AG04450 (cell line): ENCODE data around the gene KANSL3. TPM values are rescaled to one million over a fixed set of nuclear protein-coding genes. Genes with fewer than 3 reads are reported as not detected.

Source experiments
- CTCF ChIA-PET: fragments of 300-600, 350-600 bp; formaldehyde crosslinking; extraction: SDS; loops from one replicate; lab custom pipeline; 2022; ENCODE audit warnings: antibody characterized with exemption, inconsistent platforms; lab: Charles Lee
- POLR2A ChIA-PET: fragments of 350-600 bp; formaldehyde crosslinking; extraction: SDS; loops from one replicate; lab custom pipeline; 2021; ENCODE audit warnings: antibody characterized with exemption, inconsistent platforms; lab: Yijun Ruan, JAX
- DNase-seq: peaks from one replicate; pipeline ENCODE4 v3.0.0-alpha.2; 2011; ENCODE audit warnings: low read depth, low spot score
- H3K27ac ChIP-seq: one replicate; pipeline ENCODE4 v1.5.1; 2012; ENCODE audit warnings: low read depth, low read length, control low read depth
- H3K27me3 ChIP-seq: one replicate; pipeline ENCODE4 v1.6.0; 2012; ENCODE audit warnings: low read length; ENCODE audit not compliant: control insufficient read depth, insufficient read depth
- H3K4me3 ChIP-seq: 2 replicates; pipeline ENCODE4 v1.5.1; 2011; ENCODE audit warnings: mild to moderate bottlenecking, low read depth, low read length, control low read depth
- H3K9me3 ChIP-seq: 2 replicates; pipeline ENCODE4 v1.5.1; 2012; ENCODE audit warnings: low read length; ENCODE audit not compliant: control insufficient read depth, insufficient read depth
- CTCF ChIP-seq: IDR thresholded peaks from 2 replicates; pipeline ENCODE4 v1.5.1; 2011; ENCODE audit warnings: low read depth, low read length, control low read depth, inconsistent platforms
- polyA plus RNA-seq: library from polyadenylated mRNA; depleted of rRNA; stranded (reverse); fragments of >200 nt; gene quantifications from 2 replicates; pipeline ENCODE4 v1.2.3, GENCODE V29; 2011

The KANSL3 gene
- polyA plus RNA-seq, 1 experiment: 17.1 TPM

DNA sequence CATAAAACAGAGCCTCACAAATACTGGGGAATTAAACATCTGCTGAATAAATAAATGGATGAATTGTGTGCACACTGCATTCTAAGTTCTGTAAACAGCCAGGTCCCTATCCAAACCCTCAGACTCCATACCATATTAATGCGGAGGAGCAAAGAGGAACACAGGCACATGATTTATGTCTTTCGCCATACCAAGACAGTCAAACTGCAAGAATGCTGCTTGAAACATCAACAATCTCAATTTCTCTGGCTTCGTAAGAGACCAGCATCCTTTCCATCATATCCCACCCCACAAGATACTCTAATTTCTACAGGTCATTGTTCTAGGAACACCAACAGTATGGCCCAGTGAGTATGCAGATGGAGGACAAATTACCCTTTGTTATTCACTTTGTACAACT lies 15.0 kb downstream of the KANSL3 start:
- DNase-seq: no peak
- ChIA-PET POLR2A (no interaction called here), CTCF (no interaction called here)
- Histone ChIP-seq H3K27ac (no peak overlapping the region), H3K4me3 (no peak overlapping the region), H3K27me3 (no peaks in the 10 kb centered on the region), H3K9me3 (no peaks in the 10 kb centered on the region)
- no peak for TF ChIP-seq CTCF

DNA sequence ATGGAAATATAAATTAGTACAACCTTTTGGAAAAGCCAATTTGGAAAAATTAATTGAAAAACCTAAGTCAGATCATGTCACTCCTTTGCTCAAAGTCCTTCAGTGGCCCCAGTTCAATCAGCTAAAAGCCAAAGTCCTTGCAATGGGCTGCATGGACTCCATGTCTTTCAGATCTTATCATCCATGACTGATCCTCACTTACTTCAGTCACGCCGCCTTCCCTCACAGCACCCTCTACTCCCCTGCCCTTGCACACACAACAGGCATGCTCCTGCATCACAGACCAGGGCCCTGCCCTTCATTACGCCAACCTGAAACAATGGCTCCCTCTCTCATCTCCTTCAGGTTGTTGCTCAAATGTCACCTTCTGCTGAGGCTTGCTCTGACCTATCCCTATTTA lies 15.6 kb downstream of the KANSL3 start:
- CTCF ChIA-PET: no interaction called here
- H3K4me3 ChIP-seq: no peak overlapping the region
- TF ChIP-seq CTCF: no peak

DNA sequence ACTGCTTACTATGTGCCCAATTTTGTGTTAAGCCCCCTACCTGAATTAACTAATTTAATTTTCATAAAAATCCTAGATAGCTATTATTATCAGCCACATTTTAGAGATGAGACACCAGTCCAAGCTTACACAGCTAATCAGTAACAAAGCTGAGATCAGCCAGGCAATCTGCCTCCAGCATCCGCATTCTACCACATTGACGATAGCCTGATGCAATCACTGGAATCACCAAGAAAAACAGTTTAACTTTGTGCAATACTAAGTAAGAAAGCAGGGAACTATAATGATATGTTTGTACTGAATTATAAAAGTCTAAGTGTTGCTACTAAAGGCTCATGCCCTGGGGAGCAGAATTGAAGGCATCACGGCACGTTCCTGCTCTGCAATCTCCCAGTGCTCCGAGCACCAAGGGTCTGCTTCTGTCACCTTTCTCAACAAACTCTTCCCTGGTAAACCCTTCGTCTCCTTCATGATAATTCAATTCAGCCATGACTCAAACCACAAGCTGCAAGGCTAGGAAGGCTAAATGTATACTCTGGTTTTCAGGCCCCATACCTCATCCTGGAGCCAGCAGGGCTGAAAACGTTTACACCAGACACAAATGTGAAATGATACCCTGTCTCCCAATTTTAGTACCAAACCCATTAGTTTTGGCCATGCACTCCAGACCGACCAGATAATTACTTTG lies 19.4 kb downstream of the KANSL3 start:
- TF ChIP-seq CTCF: no peak
- no peaks in the 10 kb centered on the region for H3K9me3 ChIP-seq
- peak overlapping the region; percentile 70 for H3K27ac ChIP-seq
- POLR2A ChIA-PET: interaction anchor here (0.6 kb wide), 1 partner anchor 849 kb away, joined by 5 read pairs; no protein-coding TSS in a partner anchor
- H3K4me3 ChIP-seq: no peak overlapping the region
- CTCF ChIA-PET: interaction anchor here (0.6 to 1.6 kb wide), 2 partner anchors 64 to 83 kb away, joined by 4 to 7 read pairs; no protein-coding TSS in a partner anchor
- no peaks in the 10 kb centered on the region for H3K27me3 ChIP-seq
- no peak for DNase-seq

More for the DNA sequence above, 15.6 kb downstream of the KANSL3 start:
- no peak for DNase-seq
- Histone ChIP-seq H3K27ac (no peak overlapping the region), H3K9me3 (no peaks in the 10 kb centered on the region), H3K27me3 (no peaks in the 10 kb centered on the region)
- POLR2A ChIA-PET: no interaction called here

GRCh38 chr2:96617012-96617411 lies 21.1 kb downstream of the KANSL3 start:
- ChIA-PET POLR2A (no interaction called here), CTCF (no interaction called here)
- no peaks in the 10 kb centered on the region for H3K27me3 ChIP-seq
- no peak overlapping the region for H3K4me3 ChIP-seq
- no peak overlapping the region for H3K27ac ChIP-seq
- TF ChIP-seq CTCF: no peak
- DNase-seq: no peak
- no peaks in the 10 kb centered on the region for H3K9me3 ChIP-seq

DNA sequence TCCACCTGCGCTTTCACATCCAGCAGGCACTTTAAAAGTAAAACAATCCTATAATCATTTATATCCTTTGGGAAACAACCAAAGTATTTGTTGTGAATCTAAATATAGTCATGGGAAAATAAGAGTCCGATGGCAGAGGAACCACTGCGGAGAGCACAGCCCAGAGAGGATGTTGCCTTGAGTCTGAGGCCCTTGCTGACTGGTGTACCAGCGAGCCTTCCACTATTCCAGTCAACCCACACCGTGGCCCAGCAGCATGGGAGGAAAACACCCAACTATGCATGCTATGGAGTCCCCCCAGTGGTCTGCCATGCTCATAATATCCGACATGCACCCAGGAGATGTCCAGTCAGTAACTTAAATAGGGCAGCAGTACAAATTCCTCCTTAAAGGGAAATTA lies 21.6 kb downstream of the KANSL3 start:
- no peaks in the 10 kb centered on the region for H3K9me3 ChIP-seq
- no peak for TF ChIP-seq CTCF
- DNase-seq: no peak
- H3K27me3 ChIP-seq: no peaks in the 10 kb centered on the region
- H3K4me3 ChIP-seq: no peak overlapping the region
- no peak overlapping the region for H3K27ac ChIP-seq
- ChIA-PET POLR2A (no interaction called here), CTCF (interaction anchor here (1.1 to 1.6 kb wide), 2 partner anchors 63 to 210 kb away, joined by 3 to 4 read pairs; no protein-coding TSS in a partner anchor)
